RCC 7860 (cell line): ENCODE measurements around the gene PCGF3.
A peak's percentile ranks its signal among the peaks of the same experiment; 100 is the strongest.
"Not testable (repeated sequence)": the region's sequence is repeated elsewhere in the genome, so short reads cannot be mapped to it uniquely, and the experiment has no call there.

Experiments
- DNase-seq: peaks from one replicate; pipeline ENCODE4 v3.0.0-alpha.2; 2015; ENCODE audit warnings: low spot score
- FAIRE-seq: peaks from 2 replicates; lab custom pipeline; 2012; peaks lifted over from hg19 to GRCh38; lab: Jason Lieb, UNC

Gene PCGF3

DNA sequence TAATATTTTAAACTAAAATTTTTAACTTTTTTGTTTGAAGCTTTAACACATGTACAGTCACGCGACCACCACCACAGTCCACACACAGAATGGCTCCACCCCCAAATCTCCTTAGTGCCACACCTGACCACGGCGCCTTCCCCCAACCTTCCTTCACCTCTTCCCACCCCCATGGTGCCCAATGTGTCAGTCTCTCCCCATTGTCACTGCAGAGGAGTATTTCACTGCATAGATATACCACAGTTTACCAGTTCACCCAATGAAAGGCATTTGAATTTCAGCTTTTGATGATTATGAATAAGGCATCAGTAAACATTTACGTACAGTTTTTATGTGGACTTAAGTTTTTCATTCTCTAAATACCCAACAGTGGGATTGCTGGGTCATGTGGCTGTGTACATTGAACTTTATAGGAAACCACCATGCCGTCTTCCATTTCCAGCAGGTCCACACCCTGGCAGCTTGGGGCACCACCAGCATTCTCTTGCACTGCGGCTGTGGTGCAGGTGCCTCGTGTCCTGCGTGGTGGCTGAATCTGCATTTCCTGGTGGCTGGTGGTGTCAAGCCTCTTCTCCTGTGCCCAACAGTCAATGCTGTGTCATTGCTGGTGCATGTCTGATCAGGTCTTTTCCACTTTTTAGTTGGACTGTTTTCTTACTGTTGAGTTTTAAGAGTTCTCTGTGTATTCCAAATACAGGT is 71.3 kb downstream of the PCGF3 start:
- FAIRE-seq (no peak), DNase-seq (no peak)

DNA sequence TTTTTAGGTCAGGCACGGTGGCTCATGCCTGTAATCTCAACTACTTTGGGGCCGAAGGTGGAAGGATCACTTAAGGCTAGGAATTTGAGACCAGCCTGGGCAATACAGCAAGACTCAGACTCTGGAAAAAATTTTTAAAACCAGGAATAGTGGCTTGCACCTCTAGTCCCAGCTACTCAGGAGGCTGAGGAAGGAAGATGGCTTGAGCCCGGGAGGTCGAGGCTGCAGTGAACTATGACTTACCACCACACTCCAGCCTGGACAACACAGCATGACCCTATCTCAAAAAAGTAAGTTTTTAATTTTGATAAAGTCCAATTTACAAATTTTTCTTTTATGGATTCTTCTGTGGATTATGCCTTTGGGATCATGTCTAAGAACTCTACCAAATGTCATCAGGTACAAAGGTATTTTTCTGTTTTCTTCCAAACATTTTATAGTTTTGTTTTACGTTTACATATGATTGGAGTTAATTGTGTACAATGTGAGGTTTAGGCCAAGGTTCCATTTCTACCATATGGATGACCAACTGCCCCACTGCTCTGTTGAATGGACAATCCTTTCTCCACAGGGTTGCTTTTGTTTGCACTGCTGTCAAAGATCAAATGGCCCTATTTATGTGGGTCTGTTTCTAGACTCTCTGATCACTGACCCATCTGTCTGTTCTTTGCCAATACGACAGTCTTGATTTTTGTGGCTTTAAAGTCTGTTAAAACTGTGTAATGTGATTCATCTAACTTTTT is 72.1 kb downstream of the PCGF3 start:
- no peak for FAIRE-seq
- no peak for DNase-seq

DNA sequence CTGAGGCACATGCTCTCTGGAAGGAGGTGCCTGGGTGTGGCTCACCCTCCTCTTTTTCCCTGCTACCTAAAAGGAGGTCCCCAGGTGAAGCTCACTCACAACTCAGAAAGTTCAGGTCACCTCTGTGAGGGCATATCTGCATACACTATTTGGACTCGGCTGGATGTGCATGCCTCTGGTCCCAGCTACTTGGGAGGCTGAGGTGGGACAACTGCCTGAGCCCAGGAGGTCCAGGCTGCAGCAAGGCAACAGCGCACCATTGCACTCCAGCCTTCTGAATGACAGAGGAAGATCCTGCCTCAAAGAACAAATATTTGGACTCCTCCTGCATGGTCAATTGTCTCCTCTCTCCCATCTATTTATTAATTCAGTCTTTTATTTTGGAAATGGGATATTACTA is 73.9 kb downstream of the PCGF3 start:
- DNase-seq (no peak), FAIRE-seq (no peak)

DNA sequence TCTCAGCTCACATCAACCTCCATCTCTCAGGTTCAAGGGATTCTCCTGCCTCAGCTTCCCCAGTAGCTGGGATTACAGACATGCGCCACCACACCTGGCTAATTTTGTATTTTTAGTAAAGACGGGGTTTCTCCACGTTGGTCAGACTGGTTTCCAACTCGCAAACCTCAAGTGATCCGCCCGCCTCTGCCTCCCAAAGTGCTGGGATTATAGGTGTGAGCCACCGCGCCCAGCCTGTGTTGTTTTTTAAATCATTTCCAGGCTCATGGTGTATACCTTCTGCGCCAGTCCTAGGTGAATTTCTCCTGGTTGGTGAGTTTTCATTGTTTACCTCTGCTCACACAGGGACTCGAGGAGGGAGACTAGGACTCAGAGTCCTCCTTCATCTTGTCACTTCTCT is 74.6 kb downstream of the PCGF3 start:
- DNase-seq, FAIRE-seq: not testable (repeated sequence)

DNA sequence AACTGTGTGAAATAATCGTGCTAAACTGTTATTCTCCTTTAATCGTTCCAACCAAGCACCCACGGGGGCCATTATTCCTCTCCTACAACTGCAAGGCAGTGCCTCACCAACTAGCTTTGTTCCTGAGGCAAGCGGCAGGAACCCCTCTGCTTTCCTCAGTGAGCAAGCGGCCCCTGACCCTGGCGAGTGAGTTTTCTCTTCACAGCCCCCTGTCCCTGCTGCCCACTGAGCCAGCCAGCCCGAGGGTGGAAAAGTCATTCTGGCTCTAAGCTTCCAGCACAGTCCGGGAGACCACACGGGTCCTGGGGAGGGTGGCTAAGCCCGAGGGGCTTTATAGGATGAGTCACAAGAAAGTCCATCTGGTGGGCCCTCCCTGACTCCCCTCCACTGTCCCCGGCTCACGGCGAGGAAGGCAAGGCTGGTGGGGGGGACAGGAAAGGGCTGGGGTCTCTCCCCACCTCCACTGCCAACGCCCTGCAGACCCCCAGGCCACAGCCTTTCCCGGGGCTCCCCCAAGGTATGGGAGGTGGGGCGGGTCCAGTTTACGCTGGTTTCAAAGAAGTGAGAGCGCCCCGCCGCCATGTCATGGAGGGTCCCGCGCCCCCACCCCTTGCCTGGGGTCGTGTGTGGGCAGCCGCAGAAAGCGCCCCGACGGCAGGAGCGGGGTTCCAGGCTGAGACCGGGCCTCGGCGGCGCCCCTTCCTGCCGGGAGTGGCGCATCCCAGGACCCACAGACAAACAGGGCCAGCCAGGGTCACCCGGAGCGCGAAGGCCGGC is 75.3 kb downstream of the PCGF3 start:
- FAIRE-seq (no peak), DNase-seq (no peak)

DNA sequence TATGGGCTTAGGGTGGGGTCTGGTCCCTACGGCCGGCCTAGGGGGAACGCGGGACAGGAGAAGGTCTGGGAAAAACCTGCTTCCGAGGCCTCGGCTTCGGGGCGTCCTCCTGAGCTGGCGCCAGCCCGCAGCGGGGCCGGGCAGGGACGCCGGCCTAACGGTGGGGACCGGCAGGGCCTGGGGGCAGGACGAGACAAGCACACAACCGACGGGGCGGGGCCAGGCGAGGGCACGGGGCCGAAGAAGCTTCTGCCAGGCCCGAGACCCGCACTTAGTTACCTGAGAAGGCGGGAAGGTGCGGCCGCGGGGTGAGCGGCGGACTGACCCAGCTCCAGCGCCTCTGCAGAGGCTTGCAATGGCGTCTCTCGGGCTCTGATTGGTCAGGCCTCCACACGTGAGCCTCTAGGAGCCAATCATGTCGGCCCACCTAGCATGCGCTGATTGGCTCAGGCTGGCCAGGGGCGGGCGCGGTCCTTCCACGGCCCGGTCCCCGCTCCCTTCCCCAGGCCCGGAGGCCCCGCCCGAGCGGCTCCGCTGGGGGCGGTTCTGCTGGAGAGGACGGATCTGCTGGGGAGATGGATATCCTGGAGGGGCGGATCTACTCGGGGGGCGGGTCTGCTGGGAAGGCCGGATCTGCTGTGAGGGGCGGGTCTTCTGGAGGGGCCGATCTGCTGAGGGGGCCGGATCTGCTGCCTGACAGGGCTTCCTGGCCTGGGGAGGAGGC is 76.0 kb downstream of the PCGF3 start:
- DNase-seq, result peak; percentile 96
- peak; percentile 91 for FAIRE-seq

DNA sequence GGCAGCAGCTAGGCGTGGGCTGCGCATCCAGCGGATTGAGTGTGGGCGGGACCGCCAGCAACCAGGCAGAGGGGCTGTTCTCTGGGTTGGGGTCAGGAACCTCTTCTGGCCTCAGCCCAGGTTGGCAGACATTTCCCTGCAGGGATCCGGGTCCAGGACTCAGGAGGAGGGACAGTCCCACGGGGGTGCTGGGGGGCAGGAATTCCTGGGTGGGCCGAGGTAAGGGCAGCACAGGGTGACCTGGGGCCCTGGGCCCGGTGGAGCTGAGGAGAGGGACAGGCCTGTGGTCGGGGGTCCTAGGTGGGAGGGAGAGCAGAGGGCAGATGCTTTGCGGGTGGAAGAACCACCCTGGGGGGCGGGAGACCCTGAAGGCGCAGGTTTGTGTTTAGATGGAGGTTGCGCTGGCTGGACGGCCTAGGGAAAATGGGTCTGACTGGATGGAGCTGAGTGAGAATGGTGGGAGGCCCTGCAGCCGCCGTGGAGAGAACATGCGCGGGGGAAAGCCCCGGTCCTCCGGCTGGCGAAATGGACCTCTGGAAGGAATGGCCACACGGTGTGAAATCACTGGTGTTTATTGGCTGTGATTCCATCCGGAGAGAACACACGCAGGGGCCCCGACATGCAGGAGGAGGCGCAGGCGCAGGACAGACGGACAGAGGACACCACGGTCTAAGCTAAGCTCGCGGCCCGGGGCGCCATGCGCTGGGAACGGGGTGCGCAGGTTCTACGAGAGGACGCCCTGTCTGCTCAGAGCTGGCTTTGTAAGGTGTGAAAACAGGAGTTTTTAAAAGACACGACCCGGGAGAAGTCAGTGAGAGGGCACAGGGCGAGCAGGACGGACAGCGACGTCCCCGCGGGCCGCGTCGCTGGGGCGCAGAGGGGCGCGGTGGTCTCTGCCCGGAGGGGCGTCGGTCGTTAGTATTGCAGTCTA is 79.0 kb downstream of the PCGF3 start:
- FAIRE-seq (no peak), DNase-seq (no peak)

DNA sequence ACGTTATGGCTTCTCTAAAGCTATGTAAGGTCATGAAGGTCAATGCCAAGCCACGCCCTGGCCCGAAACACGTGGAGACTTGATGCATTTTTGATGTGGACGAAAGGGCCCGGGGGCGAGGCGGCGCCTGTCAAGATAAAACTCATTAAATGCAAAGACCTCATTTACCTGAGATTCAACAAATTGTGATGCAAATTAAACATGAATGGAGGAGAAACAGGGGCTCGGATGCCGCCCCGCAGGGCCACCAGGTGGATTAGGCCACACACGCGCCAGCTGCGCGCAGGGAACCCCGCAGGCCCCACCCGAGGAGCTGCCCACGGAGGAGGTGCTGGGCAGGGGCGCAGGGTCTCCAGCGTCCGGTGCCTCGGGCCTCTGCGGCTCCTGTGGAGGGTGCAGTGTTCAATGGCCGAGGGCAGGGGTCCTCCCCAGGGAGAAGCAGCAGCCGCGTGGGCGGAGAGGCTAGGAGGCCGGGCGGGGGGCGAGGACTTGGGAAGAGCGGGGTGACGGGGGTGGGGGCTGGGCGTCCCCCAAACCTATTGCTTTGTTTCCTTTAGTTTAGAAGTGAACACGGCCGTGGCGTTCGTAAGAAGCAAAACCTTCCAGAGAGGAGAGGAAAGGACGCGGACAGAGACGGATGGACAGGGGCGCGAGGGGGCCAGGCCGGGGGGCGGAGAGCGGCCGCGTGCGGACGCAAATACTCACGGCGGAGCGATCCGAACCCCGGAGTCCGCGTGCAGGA is 79.9 kb downstream of the PCGF3 start:
- no peak for FAIRE-seq

DNA sequence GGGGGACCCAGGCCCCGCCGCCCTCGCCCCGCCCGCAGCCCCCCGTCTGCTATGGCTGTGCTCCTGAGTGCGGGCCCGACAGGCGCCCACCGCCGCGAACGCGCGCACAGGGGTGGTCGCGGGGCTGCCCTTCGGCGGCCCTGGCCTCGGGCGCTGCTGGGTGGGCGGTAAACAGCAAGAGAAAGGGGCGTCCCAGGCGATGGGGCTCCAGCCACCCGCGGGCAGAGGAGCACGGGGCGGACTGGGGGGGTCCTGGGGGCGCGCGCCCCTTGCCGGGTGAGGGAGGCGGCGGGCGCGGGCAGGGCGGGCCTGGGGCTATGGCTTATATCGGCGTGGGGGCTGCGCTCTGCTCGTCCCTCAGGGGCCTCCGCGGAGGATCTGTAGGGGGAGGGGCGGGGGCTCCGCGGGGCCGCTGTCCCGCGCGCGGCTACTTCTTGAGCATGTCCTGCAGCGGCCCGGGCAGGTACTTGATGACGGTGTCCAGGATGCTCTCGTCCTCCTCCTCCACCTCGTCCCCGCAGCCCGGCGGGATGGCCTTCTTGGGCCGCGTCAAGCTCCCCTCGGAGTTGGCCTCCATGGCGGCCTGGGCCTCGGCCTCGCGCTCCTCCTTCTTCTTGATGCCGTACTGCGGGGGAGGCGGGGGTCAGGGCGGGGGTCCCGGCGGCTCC is 80.6 kb downstream of the PCGF3 start:
- FAIRE-seq (no peak), DNase-seq (no peak)

More for the DNA sequence above, 79.9 kb downstream of the PCGF3 start:
- DNase-seq, result no peak

DNA sequence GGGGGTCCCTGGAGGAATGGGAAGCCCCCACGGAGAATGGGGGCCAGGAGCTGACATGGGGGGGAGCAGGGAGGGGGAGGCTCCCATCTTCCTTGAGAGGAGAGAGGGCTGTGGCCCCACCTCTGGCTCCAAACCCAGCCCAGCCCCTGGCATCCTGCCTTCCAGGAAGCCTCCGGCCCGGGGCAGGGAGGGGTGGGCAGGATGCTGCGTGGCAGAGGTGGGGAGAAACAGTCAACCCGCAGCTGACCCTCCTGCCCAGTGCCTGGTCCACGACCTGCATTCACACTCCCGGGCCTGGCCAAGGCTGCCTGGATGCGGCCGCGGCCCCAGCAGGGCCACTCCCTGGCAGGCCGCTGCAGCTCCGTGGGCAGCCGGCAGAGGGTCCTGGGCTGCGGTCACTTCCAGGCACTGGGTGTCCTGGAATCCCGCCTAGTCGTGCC is 81.2 kb downstream of the PCGF3 start:
- DNase-seq (no peak), FAIRE-seq (no peak)

DNA sequence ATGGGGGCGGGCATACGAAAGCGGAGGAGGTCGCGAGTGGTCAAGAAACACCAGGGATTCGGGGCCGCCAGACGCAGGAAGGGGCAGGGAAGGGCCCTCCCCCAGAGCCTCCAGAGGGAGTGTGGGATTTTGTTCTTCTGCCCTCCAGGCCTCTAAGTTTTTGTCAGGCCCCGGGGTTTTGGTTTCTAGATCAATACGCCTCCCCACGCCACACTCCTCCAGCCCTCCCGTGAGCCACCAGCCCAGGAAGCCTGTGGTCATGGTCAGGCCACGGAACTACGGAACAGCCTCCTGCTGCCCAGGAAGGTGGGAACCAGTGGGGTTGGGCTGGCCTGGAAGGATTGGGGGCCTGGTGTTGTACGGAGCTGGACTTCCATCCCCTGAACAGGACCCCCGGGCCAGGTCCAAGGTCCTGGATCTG is 81.9 kb downstream of the PCGF3 start:
- DNase-seq, result no peak
- FAIRE-seq, result no peak

DNA sequence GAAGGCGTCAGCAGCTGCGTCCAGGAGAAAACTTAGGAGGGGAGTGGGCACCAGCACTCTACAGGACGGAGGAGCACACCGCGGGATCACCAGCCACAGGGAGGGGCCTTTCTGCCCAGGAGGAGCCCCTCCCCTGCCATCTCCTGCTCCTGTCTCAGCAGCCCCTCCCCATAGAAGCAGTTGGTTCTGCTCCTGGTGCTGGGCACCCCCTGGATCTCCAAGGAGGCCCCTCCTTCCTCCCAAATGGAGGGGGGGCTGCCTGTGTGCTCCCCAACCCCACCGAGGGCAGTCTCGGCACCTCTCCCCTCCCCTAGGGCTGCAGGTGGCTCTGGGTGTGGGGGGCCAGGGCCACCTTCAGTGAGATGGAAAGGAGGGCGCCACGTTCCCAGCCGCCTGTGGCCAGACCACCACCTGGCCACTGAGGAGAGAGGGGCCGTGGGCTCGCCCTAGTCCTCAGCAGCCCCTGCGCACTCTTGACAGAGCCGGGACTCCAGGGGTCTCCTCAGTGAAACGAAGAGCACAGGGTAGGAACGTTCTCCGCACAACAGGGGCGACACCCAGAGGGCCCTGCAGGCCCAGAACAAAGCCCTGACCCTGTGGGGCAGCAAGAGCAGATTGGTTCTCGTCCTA is 82.5 kb downstream of the PCGF3 start:
- no peak for FAIRE-seq
- no peak for DNase-seq

DNA sequence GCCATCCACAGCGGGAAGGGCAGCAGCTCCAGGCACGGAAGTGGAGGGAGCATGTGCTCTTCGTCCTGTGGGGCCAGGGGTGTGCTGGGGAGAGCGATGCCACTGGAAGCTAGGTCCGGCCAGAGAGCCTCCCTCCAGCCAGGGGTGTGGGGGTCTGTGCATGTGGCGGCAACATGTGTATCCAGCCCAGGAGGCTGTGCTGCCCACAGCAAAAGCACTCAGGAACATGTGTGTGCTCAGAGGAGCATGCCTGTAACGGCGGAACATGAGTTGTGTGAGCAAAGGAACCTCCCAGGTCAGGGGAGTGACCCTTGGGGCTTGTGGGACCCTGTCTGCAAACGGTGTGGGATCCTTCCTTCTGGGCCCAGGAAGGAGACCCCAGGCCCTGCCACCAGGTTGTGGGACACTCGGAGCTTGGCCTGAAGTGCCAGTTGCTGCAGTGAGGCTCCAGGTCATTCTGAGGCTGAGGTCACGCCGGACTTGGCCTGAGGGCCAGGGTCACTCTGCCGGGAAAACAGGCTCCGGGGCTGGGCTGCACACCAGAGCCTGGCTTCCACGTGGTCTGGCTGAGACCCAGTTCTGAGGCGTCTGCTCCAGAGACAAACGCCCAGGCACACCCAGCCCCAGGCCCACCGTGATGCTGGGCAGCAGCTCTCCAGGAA is 83.1 kb downstream of the PCGF3 start:
- DNase-seq, result no peak
- no peak for FAIRE-seq

DNA sequence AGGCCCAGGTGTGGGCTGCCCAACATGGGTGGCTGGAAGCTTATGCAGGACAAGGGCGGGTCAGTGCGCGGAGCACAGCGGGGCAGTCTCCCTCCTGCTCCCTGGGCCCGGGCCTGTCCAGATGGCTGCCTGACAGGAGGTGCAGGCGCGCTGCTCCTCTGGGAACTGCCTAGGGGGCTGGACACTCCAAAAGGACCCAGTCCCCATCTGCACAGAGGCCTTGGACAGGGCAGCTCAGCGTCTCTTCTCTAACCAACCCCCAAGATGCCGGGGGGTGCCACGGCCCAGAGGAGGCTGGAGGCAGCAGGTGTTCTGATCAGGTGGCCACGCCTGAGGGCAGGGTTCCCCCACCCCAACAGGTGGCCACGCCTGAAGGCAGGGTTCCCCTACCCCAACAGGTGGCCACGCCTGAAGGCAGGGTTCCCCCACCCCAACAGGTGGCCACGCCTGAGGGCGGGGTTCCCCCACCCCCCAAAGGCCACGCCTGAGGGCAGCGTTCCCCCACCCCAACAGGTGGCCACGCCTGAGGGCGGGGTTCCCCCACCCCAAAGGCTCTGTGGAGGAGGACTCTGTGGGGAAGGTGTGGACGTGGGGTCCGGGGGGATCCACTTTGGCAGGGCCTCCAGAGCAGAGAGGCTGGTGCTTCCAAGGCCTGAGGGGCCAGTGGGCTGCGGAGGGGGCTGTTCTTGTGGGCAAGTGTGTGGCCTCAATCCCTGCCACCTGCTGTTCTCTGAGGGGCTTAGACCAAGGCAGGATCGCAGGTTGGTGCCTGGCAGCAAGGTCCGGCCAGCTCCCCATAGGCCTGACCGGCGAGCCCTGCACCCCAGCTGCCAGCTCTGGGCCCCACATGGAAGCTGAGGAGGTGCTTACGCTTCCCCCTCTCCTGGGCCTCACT is 84.2 kb downstream of the PCGF3 start:
- FAIRE-seq (no peak), DNase-seq (no peak)

DNA sequence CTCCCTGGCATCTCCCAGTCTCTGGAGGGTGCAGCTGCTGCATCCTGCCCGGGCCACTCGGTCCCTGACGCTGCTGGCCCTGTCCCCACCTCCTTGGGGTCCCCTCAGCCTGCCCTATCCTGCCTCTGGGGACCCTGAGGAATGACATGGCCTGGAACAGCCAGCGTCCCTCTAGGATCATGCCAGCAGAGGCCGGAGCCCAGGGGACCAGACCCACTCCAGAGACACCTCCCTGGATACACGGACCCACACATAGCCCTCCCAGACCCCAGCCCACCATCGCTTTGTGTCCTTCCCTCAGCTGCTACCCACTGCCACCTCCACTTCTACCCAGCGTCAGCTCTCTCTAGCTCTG is 84.8 kb downstream of the PCGF3 start:
- FAIRE-seq, result no peak
- no peak for DNase-seq

DNA sequence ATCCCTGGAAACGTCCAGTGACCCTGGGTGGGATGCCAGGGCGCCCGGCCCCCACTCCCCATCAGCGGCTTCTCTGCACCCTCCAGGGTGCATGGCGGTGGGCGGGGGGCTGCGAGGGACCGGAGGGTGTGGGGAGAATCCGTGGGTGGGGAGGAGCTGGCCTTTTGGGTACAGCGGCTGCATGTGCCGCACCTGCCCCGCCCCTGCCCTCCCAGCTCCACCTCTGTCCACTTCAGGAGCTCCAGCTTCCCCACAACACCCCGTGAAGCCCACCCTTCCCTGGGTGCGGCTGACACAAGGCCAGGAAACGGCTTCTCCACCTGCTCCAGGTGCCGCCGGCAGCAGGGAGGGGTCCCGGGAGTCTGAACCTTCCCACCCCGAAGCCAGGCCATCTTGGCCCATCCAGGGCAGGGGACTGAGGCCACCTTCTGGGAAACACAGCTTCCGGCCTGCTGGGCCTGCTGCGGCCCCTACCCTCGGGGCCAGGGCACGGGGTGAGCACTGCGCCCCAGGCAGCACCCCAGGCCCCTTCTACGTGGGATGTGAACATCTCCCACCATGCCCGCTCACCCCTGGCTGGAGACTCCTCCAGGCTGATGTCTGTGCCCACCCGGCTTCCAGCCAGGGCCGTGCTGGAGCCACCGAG is 85.7 kb downstream of the PCGF3 start:
- DNase-seq (no peak), FAIRE-seq (no peak)
